Activated T-helper 17 cell treated with anti-CD3 and anti-CD28 coated beads, Interleukin-2, amount 50 U/mL, for 72 hours (primary cell): ENCODE measurements around the gene MAML2. TPM values are rescaled to one million over a fixed set of nuclear protein-coding genes. Genes with fewer than 3 reads are reported as not detected.
A peak's percentile ranks its signal among the peaks of the same experiment; 100 is the strongest.

Experiments used
- ATAC-seq: fragments of 150-1000 bp; cut with Tn5 transposase; replicated peaks from 2 replicates; pipeline ENCODE4 v1.10.0; 2021; ENCODE audit warnings: mild to moderate bottlenecking, moderate library complexity
- H3K27ac Mint-ChIP-seq: one replicate; pipeline ENCODE4 v1.8.0; 2022; ENCODE audit warnings: mixed read lengths
- H3K27me3 Mint-ChIP-seq: one replicate; pipeline ENCODE4 v1.8.0; 2022; ENCODE audit warnings: mixed read lengths
- H3K36me3 Mint-ChIP-seq: one replicate; pipeline ENCODE4 v1.8.0; 2022; ENCODE audit warnings: low read depth, mild to moderate bottlenecking, mixed read lengths
- H3K4me1 Mint-ChIP-seq: one replicate; pipeline ENCODE4 v1.8.0; 2022; ENCODE audit warnings: mixed read lengths
- H3K4me3 Mint-ChIP-seq: one replicate; pipeline ENCODE4 v1.8.0; 2022; ENCODE audit warnings: mild to moderate bottlenecking, mixed read lengths
- H3K9me3 Mint-ChIP-seq: one replicate; pipeline ENCODE4 v1.8.0; 2022; ENCODE audit warnings: mixed read lengths
- total RNA-seq, 2 donors: library from RNA; stranded (reverse); gene quantifications; one replicate each; pipeline ENCODE4 v1.2.3, GENCODE V29; 2022

The MAML2 gene
- total RNA-seq, 2 donors from 2014 or later, result 11.2 to 17.4 TPM

- Mint-ChIP-seq H3K27me3 (no peaks in the 10 kb centered on the region), H3K4me3 (peak overlapping the region; percentile 58), H3K9me3 (peaks cover 6% of the 10 kb centered on the region), H3K4me1 (peaks cover 49% of the 10 kb centered on the region), H3K27ac (peak overlapping the region; percentile 5), H3K36me3 (peaks cover 26% of the 10 kb centered on the region)
- ATAC-seq, result peak; percentile 98
Measured at GRCh38 chr11:96267496-96268032, 75.4 kb downstream of the MAML2 start.

GRCh38 chr11:96267001-96267495 lies 75.9 kb downstream of the MAML2 start:
- H3K4me3 Mint-ChIP-seq, result peak overlapping the region; percentile 58
- H3K36me3 Mint-ChIP-seq, result peaks cover 24% of the 10 kb centered on the region
- peaks cover 6% of the 10 kb centered on the region for H3K9me3 Mint-ChIP-seq
- no peak for ATAC-seq
- peaks cover 48% of the 10 kb centered on the region for H3K4me1 Mint-ChIP-seq
- H3K27me3 Mint-ChIP-seq, result no peaks in the 10 kb centered on the region
- peak overlapping the region; percentile 5 for H3K27ac Mint-ChIP-seq

- ATAC-seq, result no peak
- Mint-ChIP-seq H3K27me3 (no peaks in the 10 kb centered on the region), H3K4me1 (peaks cover 42% of the 10 kb centered on the region), H3K9me3 (no peaks in the 10 kb centered on the region), H3K36me3 (peaks cover 14% of the 10 kb centered on the region), H3K4me3 (no peak overlapping the region), H3K27ac (no peak overlapping the region)
Measured at GRCh38 chr11:96265972-96266371, 77.0 kb downstream of the MAML2 start.

GRCh38 chr11:96265220-96265737 lies 77.7 kb downstream of the MAML2 start:
- ATAC-seq, result no peak
- no peak overlapping the region for H3K4me3 Mint-ChIP-seq
- H3K27ac Mint-ChIP-seq, result peak overlapping the region; percentile 9
- H3K27me3 Mint-ChIP-seq, result no peaks in the 10 kb centered on the region
- H3K36me3 Mint-ChIP-seq, result peaks cover 8% of the 10 kb centered on the region
- no peaks in the 10 kb centered on the region for H3K9me3 Mint-ChIP-seq
- peaks cover 46% of the 10 kb centered on the region for H3K4me1 Mint-ChIP-seq

GRCh38 chr11:96264364-96264763 lies 78.6 kb downstream of the MAML2 start:
- Mint-ChIP-seq H3K9me3 (no peaks in the 10 kb centered on the region), H3K36me3 (peaks cover 8% of the 10 kb centered on the region), H3K4me3 (no peak overlapping the region), H3K27ac (no peak overlapping the region), H3K27me3 (no peaks in the 10 kb centered on the region), H3K4me1 (peaks cover 51% of the 10 kb centered on the region)
- ATAC-seq, result no peak

- H3K27ac Mint-ChIP-seq, result no peak overlapping the region
- H3K4me3 Mint-ChIP-seq, result no peak overlapping the region
- H3K36me3 Mint-ChIP-seq, result peaks cover 8% of the 10 kb centered on the region
- no peaks in the 10 kb centered on the region for H3K9me3 Mint-ChIP-seq
- peaks cover 56% of the 10 kb centered on the region for H3K4me1 Mint-ChIP-seq
- ATAC-seq, result no peak
- no peaks in the 10 kb centered on the region for H3K27me3 Mint-ChIP-seq
Measured at GRCh38 chr11:96263238-96263763, 79.7 kb downstream of the MAML2 start.

GRCh38 chr11:96260532-96260931 lies 82.5 kb downstream of the MAML2 start:
- Mint-ChIP-seq H3K4me3 (peak overlapping the region; percentile 68), H3K27ac (no peak overlapping the region), H3K27me3 (no peaks in the 10 kb centered on the region), H3K4me1 (peaks cover 65% of the 10 kb centered on the region), H3K36me3 (peaks cover 8% of the 10 kb centered on the region), H3K9me3 (no peaks in the 10 kb centered on the region)
- no peak for ATAC-seq

GRCh38 chr11:96260067-96260511 lies 82.9 kb downstream of the MAML2 start:
- H3K27me3 Mint-ChIP-seq, result no peaks in the 10 kb centered on the region
- H3K36me3 Mint-ChIP-seq, result peaks cover 7% of the 10 kb centered on the region
- H3K9me3 Mint-ChIP-seq, result no peaks in the 10 kb centered on the region
- ATAC-seq, result no peak
- peak overlapping the region; percentile 68 for H3K4me3 Mint-ChIP-seq
- H3K4me1 Mint-ChIP-seq, result peaks cover 65% of the 10 kb centered on the region
- H3K27ac Mint-ChIP-seq, result no peak overlapping the region

GRCh38 chr11:96259134-96259830 lies 83.7 kb downstream of the MAML2 start:
- H3K27me3 Mint-ChIP-seq, result no peaks in the 10 kb centered on the region
- peak overlapping the region; percentile 68 for H3K4me3 Mint-ChIP-seq
- peak overlapping the region; percentile 84 for H3K27ac Mint-ChIP-seq
- H3K36me3 Mint-ChIP-seq, result no peaks in the 10 kb centered on the region
- no peaks in the 10 kb centered on the region for H3K9me3 Mint-ChIP-seq
- ATAC-seq, result peak; percentile 41
- peaks cover 64% of the 10 kb centered on the region for H3K4me1 Mint-ChIP-seq

- H3K4me1 Mint-ChIP-seq, result peaks cover 64% of the 10 kb centered on the region
- no peaks in the 10 kb centered on the region for H3K27me3 Mint-ChIP-seq
- no peaks in the 10 kb centered on the region for H3K9me3 Mint-ChIP-seq
- no peaks in the 10 kb centered on the region for H3K36me3 Mint-ChIP-seq
- peak overlapping the region; percentile 68 for H3K4me3 Mint-ChIP-seq
- H3K27ac Mint-ChIP-seq, result peak overlapping the region; percentile 84
- peak; percentile 74 for ATAC-seq
Measured at GRCh38 chr11:96257972-96258934, 84.7 kb downstream of the MAML2 start.

GRCh38 chr11:96257036-96257435 lies 86.0 kb downstream of the MAML2 start:
- no peaks in the 10 kb centered on the region for H3K36me3 Mint-ChIP-seq
- peak overlapping the region; percentile 84 for H3K27ac Mint-ChIP-seq
- H3K9me3 Mint-ChIP-seq, result no peaks in the 10 kb centered on the region
- H3K4me1 Mint-ChIP-seq, result peaks cover 64% of the 10 kb centered on the region
- ATAC-seq, result no peak
- no peaks in the 10 kb centered on the region for H3K27me3 Mint-ChIP-seq
- peak overlapping the region; percentile 68 for H3K4me3 Mint-ChIP-seq

GRCh38 chr11:96256215-96257011 lies 86.6 kb downstream of the MAML2 start:
- peak; percentile 46 for ATAC-seq
- H3K4me1 Mint-ChIP-seq, result peaks cover 64% of the 10 kb centered on the region
- H3K36me3 Mint-ChIP-seq, result no peaks in the 10 kb centered on the region
- H3K9me3 Mint-ChIP-seq, result no peaks in the 10 kb centered on the region
- peak overlapping the region; percentile 68 for H3K4me3 Mint-ChIP-seq
- no peaks in the 10 kb centered on the region for H3K27me3 Mint-ChIP-seq
- peak overlapping the region; percentile 49 for H3K27ac Mint-ChIP-seq

- H3K27me3 Mint-ChIP-seq, result no peaks in the 10 kb centered on the region
- no peaks in the 10 kb centered on the region for H3K9me3 Mint-ChIP-seq
- H3K4me1 Mint-ChIP-seq, result peaks cover 58% of the 10 kb centered on the region
- ATAC-seq, result no peak
- peak overlapping the region; percentile 37 for H3K27ac Mint-ChIP-seq
- no peaks in the 10 kb centered on the region for H3K36me3 Mint-ChIP-seq
- peak overlapping the region; percentile 68 for H3K4me3 Mint-ChIP-seq
Measured at GRCh38 chr11:96254854-96255253, 88.1 kb downstream of the MAML2 start.
